Upper lobe of left lung (tissue), 6 donors: Measurements from ENCODE around the gene FBXL20. TPM values are rescaled to one million over a fixed set of nuclear protein-coding genes. Genes with fewer than 3 reads are reported as not detected.
A peak's percentile ranks its signal among the peaks of the same experiment; 100 is the strongest.
"Not testable (repeated sequence)": the region's sequence is repeated elsewhere in the genome, so short reads cannot be mapped to it uniquely, and the experiment has no call there.

ENCODE experiments used
- ATAC-seq, 2 donors: fragments of 200-7000 bp; cut with Tn5 transposase; one replicate each; pipeline ENCODE4 v1.9.1; 2022; ENCODE audit warnings: mild to moderate bottlenecking in 2 of 2, moderate library complexity in 2 of 2; ENCODE audit not compliant: low FRiP score in 2 of 2
- DNase-seq, 2 donors: peaks; one replicate each; pipeline ENCODE4 v3.0.0-alpha.2; 2019 to 2020
- H3K27ac ChIP-seq, 4 donors: fragments of 200-600 bp; sonication (generic); one replicate each; pipeline ENCODE4 v1.5.1; 2016 to 2019
- H3K27me3 ChIP-seq, 4 donors: fragments of 200-600 bp; sonication (generic); one replicate each; pipeline ENCODE4 v1.5.1; 2017 to 2019
- H3K36me3 ChIP-seq, 4 donors: fragments of 200-600 bp; sonication (generic); one replicate each; pipeline ENCODE4 v1.5.1; 2016 to 2019
- H3K4me1 ChIP-seq, 4 donors: fragments of 200-600 bp; sonication (generic); one replicate each; pipeline ENCODE4 v1.5.1; 2018 to 2019
- H3K4me3 ChIP-seq, 4 donors: fragments of 200-600 bp; sonication (generic); one replicate each; pipeline ENCODE4 v1.5.1; 2017 to 2019; ENCODE audit warnings: mild to moderate bottlenecking in 2 of 4, moderate library complexity in 1 of 4
- H3K9me3 ChIP-seq, 4 donors: fragments of 200-600 bp; sonication (generic); one replicate each; pipeline ENCODE4 v1.5.1; 2018 to 2019
- EP300 ChIP-seq, 4 donors: sonication (generic); formaldehyde crosslinking; IDR thresholded peaks; one replicate each; pipeline ENCODE4 v1.5.1; 2017; ENCODE audit warnings: antibody characterized with exemption in 4 of 4, control low read depth in 2 of 4
- POLR2A ChIP-seq, 4 donors: fragments of 450-650 bp; IDR thresholded peaks; one replicate each; pipeline ENCODE4 v1.5.1; 2016 to 2017; ENCODE audit warnings: antibody characterized with exemption in 4 of 4, mild to moderate bottlenecking in 2 of 4
- POLR2AphosphoS5 ChIP-seq, 2 donors: sonication (generic); formaldehyde crosslinking; IDR thresholded peaks; one replicate each; pipeline ENCODE4 v1.5.1; 2017; ENCODE audit warnings: antibody characterized with exemption in 2 of 2
- WGBS, 2 donors: methylation state at CpG; one replicate each; pipeline ENCODE4 v1.1.5; 2017 to 2018; 5-methylcytosine and 5-hydroxymethylcytosine counted together
- total RNA-seq, 6 donors: library from RNA; depleted of rRNA in 4 of 6; stranded (reverse); fragments of >200 nt in 4 of 6; gene quantifications; one replicate each; pipeline versions ENCODE4 v1.1.0 to v1.2.1, GENCODE V29; 2016 to 2021
- TF ChIP-seq, protein P1 (sequence below), 6 experiments: fragments of 450-650 bp in 4 of 6; fragments of 200-600 bp in 2 of 6; sonication (generic) in 2 of 6; IDR thresholded peaks; one replicate each; pipeline ENCODE4 v1.5.1; 2016 to 2019; ENCODE audit warnings: antibody characterized with exemption in 6 of 6
- donor health status: DM: no; HTN: no; CAD: no; lungs with moderate emphysema.
- donor health status: DM: no; HTN: yes; CAD: no; lungs with severe emphysema.

Gene FBXL20
- total RNA-seq, 6 donors from 2014 or later, result 7.6 to 53.4 (median 30.4) TPM

DNA sequence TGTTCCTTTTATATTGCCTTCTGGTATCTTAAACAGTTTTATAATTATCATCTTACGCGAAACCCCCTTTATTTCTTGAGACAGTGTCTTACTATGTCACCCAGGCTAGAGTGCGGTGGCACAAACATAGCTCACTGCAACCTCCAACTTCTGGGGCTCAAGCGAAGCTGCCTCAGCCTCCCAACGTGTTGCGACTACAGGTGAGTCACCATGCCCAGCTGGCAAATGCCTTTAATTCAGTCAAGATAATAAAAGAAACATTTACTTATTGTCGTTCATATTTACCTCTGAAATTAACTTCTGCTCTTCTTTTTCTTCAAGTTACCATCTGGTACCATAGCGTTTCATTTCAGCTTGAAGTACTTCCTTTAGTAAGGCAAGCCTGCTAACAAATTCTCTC, 43.9 kb downstream of the FBXL20 start:
- TF ChIP-seq POLR2A (IDR thresholded peaks at IDR 0.05) (no peak), POLR2AphosphoS5 (IDR thresholded peaks at IDR 0.05) (no peak), EP300 (IDR thresholded peaks at IDR 0.05) (no peak)
- TF ChIP-seq, protein P1, sequence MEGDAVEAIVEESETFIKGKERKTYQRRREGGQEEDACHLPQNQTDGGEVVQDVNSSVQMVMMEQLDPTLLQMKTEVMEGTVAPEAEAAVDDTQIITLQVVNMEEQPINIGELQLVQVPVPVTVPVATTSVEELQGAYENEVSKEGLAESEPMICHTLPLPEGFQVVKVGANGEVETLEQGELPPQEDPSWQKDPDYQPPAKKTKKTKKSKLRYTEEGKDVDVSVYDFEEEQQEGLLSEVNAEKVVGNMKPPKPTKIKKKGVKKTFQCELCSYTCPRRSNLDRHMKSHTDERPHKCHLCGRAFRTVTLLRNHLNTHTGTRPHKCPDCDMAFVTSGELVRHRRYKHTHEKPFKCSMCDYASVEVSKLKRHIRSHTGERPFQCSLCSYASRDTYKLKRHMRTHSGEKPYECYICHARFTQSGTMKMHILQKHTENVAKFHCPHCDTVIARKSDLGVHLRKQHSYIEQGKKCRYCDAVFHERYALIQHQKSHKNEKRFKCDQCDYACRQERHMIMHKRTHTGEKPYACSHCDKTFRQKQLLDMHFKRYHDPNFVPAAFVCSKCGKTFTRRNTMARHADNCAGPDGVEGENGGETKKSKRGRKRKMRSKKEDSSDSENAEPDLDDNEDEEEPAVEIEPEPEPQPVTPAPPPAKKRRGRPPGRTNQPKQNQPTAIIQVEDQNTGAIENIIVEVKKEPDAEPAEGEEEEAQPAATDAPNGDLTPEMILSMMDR (IDR thresholded peaks at IDR 0.05), result no peak
- 79 to 91% methylated on average over 8 of the region's 8 CpGs for WGBS, 2 donors
- Histone ChIP-seq H3K4me3 (no peak overlapping the region), H3K4me1 (peaks cover 2 to 13% (median 5%) of the 10 kb centered on the region in 4 donors), H3K36me3 (no peaks in the 10 kb centered on the region), H3K27me3 (no peaks in the 10 kb centered on the region), H3K27ac (no peak overlapping the region), H3K9me3 (no peaks in the 10 kb centered on the region)
- DNase-seq (no peak), ATAC-seq (no peak)

DNA sequence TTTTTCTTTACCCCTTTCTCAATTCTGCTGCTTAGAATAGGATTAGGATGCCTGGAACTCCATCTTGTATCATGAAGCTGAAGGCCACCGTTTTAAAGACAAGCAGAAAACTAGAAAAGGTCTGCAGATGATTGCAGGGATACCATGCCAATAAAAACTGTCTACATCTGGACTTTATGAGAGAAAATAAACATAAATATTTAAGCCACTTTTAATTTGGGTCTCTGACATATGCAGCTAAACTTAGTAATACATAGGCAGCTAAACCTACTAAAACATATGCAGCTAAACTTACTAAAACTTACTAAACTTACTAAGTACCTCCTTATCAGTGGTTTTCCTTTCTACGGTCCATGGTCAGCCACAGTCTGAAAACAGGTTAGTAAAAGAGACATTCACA, 48.4 kb downstream of the FBXL20 start:
- H3K9me3 ChIP-seq, result no peaks in the 10 kb centered on the region
- H3K27me3 ChIP-seq, result no peaks in the 10 kb centered on the region
- peaks cover 0 to 23% (median 9%) of the 10 kb centered on the region in 4 donors for H3K4me1 ChIP-seq
- TF ChIP-seq POLR2AphosphoS5 (IDR thresholded peaks at IDR 0.05), result no peak
- TF ChIP-seq POLR2A (IDR thresholded peaks at IDR 0.05), result no peak
- TF ChIP-seq EP300 (IDR thresholded peaks at IDR 0.05), result no peak
- TF ChIP-seq, protein P1 (IDR thresholded peaks at IDR 0.05), result no peak
- H3K4me3 ChIP-seq, result no peak overlapping the region
- DNase-seq (no peak), ATAC-seq (no peak)
- H3K36me3 ChIP-seq, result no peaks in the 10 kb centered on the region
- no peak overlapping the region for H3K27ac ChIP-seq
- 60 to 65% methylated on average over 2 of the region's 2 CpGs for WGBS, 2 donors

DNA sequence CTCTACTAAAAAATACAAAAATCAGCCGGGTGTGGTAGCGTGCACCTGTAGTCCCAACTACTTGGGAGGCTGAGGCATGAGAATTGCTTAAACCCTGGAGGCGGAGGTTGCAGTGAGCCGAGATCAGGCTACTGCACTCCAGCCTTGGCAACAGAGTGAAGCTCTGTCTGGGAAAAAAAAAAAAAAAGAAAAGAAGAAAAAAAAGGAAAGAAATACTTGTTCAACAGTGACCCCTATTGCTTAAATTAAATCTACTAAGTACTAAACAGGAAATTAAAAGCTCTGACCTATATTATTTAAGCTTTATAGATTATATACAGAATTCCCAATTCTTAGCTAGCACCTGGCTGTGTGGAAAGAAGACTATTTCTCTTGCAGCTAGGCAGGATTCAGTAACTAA, 48.9 kb downstream of the FBXL20 start:
- ATAC-seq (peak in 1 of 2 donors; percentile 44), DNase-seq (no peak)
- no peak for TF ChIP-seq EP300 (IDR thresholded peaks at IDR 0.05)
- TF ChIP-seq POLR2A (IDR thresholded peaks at IDR 0.05), result no peak
- TF ChIP-seq, protein P1 (IDR thresholded peaks at IDR 0.05), result no peak
- no peak for TF ChIP-seq POLR2AphosphoS5 (IDR thresholded peaks at IDR 0.05)

DNA sequence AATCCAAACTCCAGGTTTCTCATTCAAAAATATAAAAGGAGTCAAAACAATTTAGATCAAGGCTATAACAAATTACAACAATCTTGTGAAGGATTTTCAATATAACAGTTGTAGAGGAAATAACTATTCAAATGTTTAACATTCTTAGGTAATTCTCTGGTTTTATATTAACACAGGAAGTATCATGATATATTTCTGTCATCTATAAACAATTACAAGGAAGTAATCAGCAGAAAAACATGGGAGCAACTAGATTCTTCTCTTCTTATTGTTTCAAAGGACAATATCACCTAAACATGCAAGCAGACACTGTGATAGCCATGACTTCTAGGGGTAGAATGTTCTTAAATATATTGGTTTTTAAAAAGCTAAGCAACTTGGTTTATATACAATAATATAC, 49.9 kb downstream of the FBXL20 start:
- H3K27ac ChIP-seq, result no peak overlapping the region
- H3K4me1 ChIP-seq, result peaks cover 0 to 23% (median 9%) of the 10 kb centered on the region in 4 donors
- no peak overlapping the region for H3K4me3 ChIP-seq
- ATAC-seq (no peak), DNase-seq (no peak)
- H3K27me3 ChIP-seq, result no peaks in the 10 kb centered on the region
- TF ChIP-seq POLR2AphosphoS5 (IDR thresholded peaks at IDR 0.05) (no peak), POLR2A (IDR thresholded peaks at IDR 0.05) (no peak), EP300 (IDR thresholded peaks at IDR 0.05) (no peak)
- TF ChIP-seq, protein P1 (IDR thresholded peaks at IDR 0.05), result no peak
- no peaks in the 10 kb centered on the region for H3K9me3 ChIP-seq
- no peaks in the 10 kb centered on the region for H3K36me3 ChIP-seq

More for the DNA sequence above, 48.9 kb downstream of the FBXL20 start:
- H3K9me3 ChIP-seq, result no peaks in the 10 kb centered on the region
- no peaks in the 10 kb centered on the region for H3K27me3 ChIP-seq
- H3K4me1 ChIP-seq, result peaks cover 0 to 23% (median 9%) of the 10 kb centered on the region in 4 donors
- H3K27ac ChIP-seq, result no peak overlapping the region
- no peaks in the 10 kb centered on the region for H3K36me3 ChIP-seq
- H3K4me3 ChIP-seq, result no peak overlapping the region
- 80 to 82% methylated on average over 4 of the region's 4 CpGs for WGBS, 2 donors

DNA sequence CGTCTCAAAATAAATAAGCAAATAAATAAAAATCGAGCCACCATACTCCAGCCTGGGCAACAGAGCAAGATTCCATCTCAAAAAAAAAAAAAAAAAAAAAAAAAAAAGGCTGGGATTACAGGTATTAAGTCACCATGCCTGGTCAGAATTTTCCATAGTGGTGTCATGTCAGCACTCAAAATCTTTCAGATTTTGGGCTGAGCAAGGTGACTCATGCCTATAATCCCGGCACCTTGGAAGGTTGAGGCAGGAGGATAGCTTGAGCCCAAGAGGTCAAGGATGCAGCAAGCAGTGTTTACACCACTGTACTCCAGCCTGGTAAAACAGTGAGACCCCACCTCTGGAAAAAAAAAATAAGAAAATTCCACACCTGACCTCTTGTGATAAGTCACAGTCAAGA, 52.2 kb downstream of the FBXL20 start:
- H3K36me3 ChIP-seq, result no peaks in the 10 kb centered on the region
- TF ChIP-seq EP300 (IDR thresholded peaks at IDR 0.05), result no peak
- TF ChIP-seq, protein P1 (IDR thresholded peaks at IDR 0.05), result no peak
- H3K27me3 ChIP-seq, result no peaks in the 10 kb centered on the region
- peaks cover 0 to 23% (median 9%) of the 10 kb centered on the region in 4 donors for H3K4me1 ChIP-seq
- 89 to 98% methylated on average over 3 of the region's 3 CpGs for WGBS, 2 donors
- no peak for ATAC-seq
- H3K4me3 ChIP-seq, result no peak overlapping the region
- no peak for DNase-seq
- H3K9me3 ChIP-seq, result no peaks in the 10 kb centered on the region
- H3K27ac ChIP-seq, result no peak overlapping the region

DNA sequence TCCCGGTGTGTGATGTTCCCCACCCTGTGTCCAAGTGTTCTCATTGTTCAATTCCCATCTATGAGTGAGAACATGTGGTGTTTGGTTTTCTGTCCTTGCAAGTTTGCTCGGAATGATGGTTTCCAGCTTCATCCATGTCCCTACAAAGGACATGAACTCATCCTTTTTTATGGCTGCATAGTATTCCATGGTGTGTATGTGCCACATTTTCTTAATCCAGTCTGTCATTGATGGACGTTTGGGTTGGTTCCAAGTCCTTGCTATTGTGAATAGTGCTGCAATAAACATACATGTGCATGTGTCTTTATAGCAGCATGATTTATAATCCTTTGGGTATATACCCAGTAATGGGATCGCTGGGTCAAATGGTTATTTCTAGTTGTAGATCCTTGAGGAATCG, 54.6 kb downstream of the FBXL20 start:
- H3K9me3 ChIP-seq, H3K4me1 ChIP-seq, H3K27ac ChIP-seq, H3K4me3 ChIP-seq, H3K27me3 ChIP-seq, ATAC-seq, H3K36me3 ChIP-seq, DNase-seq: not testable (repeated sequence)
- WGBS, 2 donors, result 92 to 93% methylated on average over 5 of the region's 5 CpGs
